Mucosa of descending colon (tissue), 3 donors: ENCODE measurements around the gene ZCWPW1. TPM values are rescaled to one million over a fixed set of nuclear protein-coding genes. Genes with fewer than 3 reads are reported as not detected.

Source experiments
- ATAC-seq: fragments of 200-7000 bp; cut with Tn5 transposase; one replicate; pipeline ENCODE4 v1.9.1; 2020; ENCODE audit warnings: mild to moderate bottlenecking, moderate library complexity
- DNase-seq, 3 donors: peaks; one replicate each; pipeline ENCODE4 v3.0.0-alpha.2; 2020
- H3K36me3 ChIP-seq: fragments of 200-600 bp; one replicate; pipeline ENCODE4 v1.8.0; 2021; ENCODE audit warnings: low read depth, mild to moderate bottlenecking
- H3K4me1 ChIP-seq: fragments of 200-600 bp; one replicate; pipeline ENCODE4 v1.8.0; 2021; ENCODE audit warnings: low read depth, mild to moderate bottlenecking
- H3K4me3 ChIP-seq: fragments of 200-600 bp; one replicate; pipeline ENCODE4 v1.8.0; 2021; ENCODE audit warnings: mild to moderate bottlenecking
- H3K9me3 ChIP-seq: fragments of 200-600 bp; one replicate; pipeline ENCODE4 v1.8.0; 2021; ENCODE audit warnings: mild to moderate bottlenecking
- CTCF ChIP-seq: fragments of 200-600 bp; IDR thresholded peaks from one replicate; pipeline ENCODE4 v1.8.0; 2022; ENCODE audit warnings: antibody characterized with exemption, mild to moderate bottlenecking
- intact Hi-C, 2 donors: fragments of 100-400 bp; cut with DNase I in 1 of 2; cut with micrococcal nuclease in 1 of 2; formaldehyde crosslinking; loops; one replicate each; pipeline versions ENCODE4 v1.11.0 to v1.11.1; 2022; cut with DNase I, micrococcal nuclease
- total RNA-seq, 3 donors: library from RNA; stranded (reverse); fragmentation: NEBNext Ultra II Directional in 2 of 3; extraction: Animal tissue kit (Norgen Biotek cat#: 25700) in 2 of 3; gene quantifications; one replicate each; pipeline versions ENCODE4 v1.2.1 to v1.2.4, GENCODE V29; 2021 to 2023
- donor health status: DM: no; HTN: no; CAD: no; lungs with moderate emphysema.
- donor health status: DM: no; HTN: no; CAD: no.
- donor health status: DM: no; HTN: yes; CAD: no.

The ZCWPW1 gene
- total RNA-seq, 3 donors from 2014 or later, result 1.8 to 6.1 (median 2.3) TPM

DNA sequence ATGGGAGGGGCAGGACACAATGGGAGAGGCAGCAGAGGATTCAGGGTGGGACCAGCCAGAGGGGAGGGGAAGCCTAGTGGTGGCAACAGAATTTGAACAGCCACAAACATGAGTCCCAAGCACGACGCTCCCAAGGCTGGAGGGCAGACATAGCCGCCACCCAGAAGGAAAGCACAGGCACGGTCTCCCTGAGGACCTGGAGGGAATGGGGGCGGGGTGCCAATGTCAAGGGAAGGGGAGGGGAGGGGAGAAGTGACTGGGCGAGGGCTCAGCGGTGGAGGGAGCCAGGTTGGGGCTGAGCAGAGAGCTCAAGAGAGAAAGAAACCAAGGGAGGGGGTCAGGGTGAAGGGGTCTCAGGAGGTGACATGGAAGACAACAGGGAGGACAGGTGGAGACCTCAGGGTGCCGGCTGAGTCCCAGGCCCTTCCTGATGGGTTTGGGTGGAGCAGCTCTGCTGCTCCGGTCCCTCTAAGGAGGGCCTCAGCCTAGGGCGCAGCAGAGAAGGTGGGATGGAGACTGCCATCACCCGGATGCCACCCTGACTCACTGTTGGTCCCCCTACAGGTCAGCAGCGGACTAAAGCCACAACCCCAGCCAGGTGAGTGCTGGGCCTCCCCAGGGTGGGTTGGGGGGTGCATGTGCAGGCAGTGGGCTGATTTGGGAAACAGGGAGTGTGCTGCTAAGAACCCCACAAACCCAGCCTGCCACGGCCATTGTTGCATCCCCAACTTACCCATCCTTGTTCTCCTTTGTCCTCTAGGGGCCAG lies 31.0 kb downstream of the ZCWPW1 start:
- ATAC-seq (no peak), DNase-seq (no peak)
- H3K9me3 ChIP-seq, result no peaks in the 10 kb centered on the region
- TF ChIP-seq CTCF, result no peak
- H3K4me1 ChIP-seq, result no peaks in the 10 kb centered on the region
- no peak overlapping the region for H3K4me3 ChIP-seq
- intact Hi-C loops, result no loop called here
- H3K36me3 ChIP-seq, result no peaks in the 10 kb centered on the region

DNA sequence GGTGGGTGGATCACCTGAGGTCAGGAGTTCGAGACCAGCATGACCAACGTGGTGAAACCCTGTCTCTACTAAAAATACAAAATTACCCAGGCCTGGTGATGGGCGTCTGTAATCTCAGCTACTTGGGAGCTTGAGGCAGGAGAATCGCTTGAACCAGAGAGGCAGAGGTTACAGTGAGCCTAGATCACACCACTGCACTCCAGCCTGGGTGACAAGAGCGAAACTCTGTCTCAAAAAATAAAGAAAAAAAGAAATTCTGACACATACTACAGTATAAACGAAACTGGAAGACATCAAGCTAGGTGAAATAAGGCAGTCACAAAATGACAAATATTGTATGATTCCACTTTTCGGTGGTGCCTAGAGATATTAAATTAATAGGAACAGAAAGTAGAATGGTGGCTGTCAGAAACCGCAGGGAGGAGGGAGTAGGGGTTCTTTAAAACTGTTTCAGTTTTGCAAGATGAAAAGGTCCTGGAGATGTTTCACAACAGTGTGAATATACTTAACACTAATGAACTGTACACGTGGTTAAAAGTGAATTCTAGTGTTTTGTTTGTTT lies 32.0 kb downstream of the ZCWPW1 start:
- ATAC-seq (peak; percentile 76), DNase-seq (peak in 1 of 3 donors; percentile 27)
- intact Hi-C loops, result no loop called here
- Histone ChIP-seq H3K4me3 (no peak overlapping the region), H3K36me3 (no peaks in the 10 kb centered on the region), H3K9me3 (no peaks in the 10 kb centered on the region), H3K4me1 (no peaks in the 10 kb centered on the region)
- TF ChIP-seq CTCF, result no peak

DNA sequence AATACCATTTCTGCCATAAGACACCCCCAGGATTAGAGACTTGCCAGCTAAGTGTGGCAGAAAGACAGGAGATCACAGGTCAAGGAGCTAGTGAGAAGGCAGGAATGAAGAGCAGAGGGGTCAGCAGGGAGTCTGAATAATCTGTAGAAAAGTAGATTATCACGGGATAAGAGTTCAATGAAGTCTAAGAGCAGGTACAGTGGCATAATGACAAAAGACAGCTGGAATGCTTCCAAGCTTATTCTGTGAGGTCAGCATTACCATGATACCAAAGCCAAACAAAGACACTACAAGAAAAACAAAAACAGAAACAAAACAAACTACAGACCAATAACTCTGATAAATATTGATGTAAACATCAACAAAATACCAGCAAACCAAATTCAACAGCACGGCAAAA lies 34.4 kb downstream of the ZCWPW1 start:
- DNase-seq (no peak), ATAC-seq (no peak)
- H3K9me3 ChIP-seq, result no peaks in the 10 kb centered on the region
- no peaks in the 10 kb centered on the region for H3K4me1 ChIP-seq
- no peaks in the 10 kb centered on the region for H3K36me3 ChIP-seq
- no peak for TF ChIP-seq CTCF
- H3K4me3 ChIP-seq, result no peak overlapping the region
- intact Hi-C loops, result no loop called here

DNA sequence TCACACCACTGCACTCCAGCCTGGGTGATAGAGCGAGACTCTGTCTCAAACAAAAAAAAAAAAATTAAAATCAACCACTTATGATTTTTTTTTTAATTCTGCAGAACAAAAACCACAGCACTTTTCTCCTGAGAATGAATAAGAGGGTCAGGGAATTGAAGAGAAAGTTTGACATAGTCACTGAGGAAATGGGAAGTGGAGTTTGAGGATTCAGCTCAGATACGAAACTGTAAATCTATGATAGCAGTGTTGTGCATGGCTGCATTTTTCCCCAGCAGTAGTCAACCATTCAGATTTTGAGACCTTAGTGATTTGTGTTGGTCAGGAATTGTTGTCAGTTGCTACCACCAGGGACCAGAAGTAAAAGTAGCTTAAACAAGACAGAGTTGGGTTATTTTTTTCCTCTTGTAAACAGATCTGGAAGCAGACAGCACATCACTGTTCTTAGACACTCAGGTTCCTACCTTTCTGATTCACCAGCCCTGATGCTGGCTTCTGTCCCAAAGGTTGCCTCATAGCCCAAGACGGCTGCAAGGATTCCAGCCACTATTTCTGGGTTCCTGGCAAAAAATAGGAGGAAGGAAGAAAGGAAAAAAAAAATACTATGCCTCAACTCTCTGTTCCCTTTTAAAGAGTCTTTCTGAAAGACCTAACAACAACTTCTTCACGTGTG lies 35.1 kb downstream of the ZCWPW1 start:
- Histone ChIP-seq H3K9me3 (no peaks in the 10 kb centered on the region), H3K4me3 (no peak overlapping the region), H3K4me1 (no peaks in the 10 kb centered on the region), H3K36me3 (no peaks in the 10 kb centered on the region)
- ATAC-seq, result no peak
- intact Hi-C loops, result no loop called here
- no peak for DNase-seq
- TF ChIP-seq CTCF, result no peak

DNA sequence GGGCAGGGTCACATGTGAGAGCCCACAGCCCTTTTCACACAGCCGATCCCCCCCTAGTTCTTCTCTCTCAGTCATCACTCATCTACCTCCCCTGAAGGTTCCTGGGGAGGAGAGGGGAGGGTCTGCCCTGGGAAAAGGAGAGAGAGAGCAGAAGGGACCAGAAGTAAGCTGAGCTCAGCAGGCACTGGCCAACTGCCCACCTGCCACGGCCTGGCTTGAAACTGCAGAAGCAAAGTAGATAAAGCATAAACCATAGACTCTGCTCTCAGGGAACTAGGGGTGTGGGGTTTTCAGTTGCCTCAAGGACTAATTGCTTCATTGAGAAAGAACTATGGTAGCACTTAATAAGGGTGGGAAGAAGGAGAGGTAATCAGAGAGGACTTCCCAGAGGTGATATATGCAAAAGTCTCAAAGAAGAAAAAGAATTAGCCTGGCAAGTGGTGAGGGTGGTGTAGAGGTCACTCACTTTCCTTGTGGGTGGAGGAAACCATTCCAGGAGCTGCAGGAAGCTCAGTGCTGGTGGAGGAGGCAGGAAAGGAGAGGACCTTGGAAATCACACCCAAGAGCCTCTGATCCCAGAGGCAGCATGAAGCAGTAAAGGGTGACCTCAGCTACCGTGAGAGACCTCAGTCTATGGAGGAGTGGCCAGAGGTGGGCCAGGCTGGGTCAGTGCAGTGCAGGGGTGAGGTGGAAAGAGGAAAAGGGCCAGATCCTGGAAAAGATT lies 38.1 kb downstream of the ZCWPW1 start:
- no peaks in the 10 kb centered on the region for H3K4me1 ChIP-seq
- H3K9me3 ChIP-seq, result no peaks in the 10 kb centered on the region
- TF ChIP-seq CTCF, result no peak
- DNase-seq, result no peak
- H3K4me3 ChIP-seq, result no peak overlapping the region
- intact Hi-C loops, result no loop called here
- H3K36me3 ChIP-seq, result no peaks in the 10 kb centered on the region
- ATAC-seq, result peak; percentile 30
